ENCODE results near the gene HMG20B. TPM values are rescaled to one million over a fixed set of nuclear protein-coding genes. Genes with fewer than 3 reads are reported as not detected.
"Not testable (repeated sequence)": the region's sequence is repeated elsewhere in the genome, so short reads cannot be mapped to it uniquely, and the experiment has no call there.

Gene HMG20B
- total RNA-seq (2014; rRNA removed; shearing (Covaris generic)): 131 and 174 TPM in 2 replicates

GRCh38 chr19:3572855-3573161 is at the start of gene HMG20B:
Gene HMG20B (plus strand): TSS chr19:3572944. CDS start chr19:3573310, 366 bp downstream.
- in situ Hi-C loops (cut with HindIII; ENCODE audit: low sequenced_read_pairs): no loop called here
- no peak for DNase-seq (ENCODE audit: low spot score)

DNA sequence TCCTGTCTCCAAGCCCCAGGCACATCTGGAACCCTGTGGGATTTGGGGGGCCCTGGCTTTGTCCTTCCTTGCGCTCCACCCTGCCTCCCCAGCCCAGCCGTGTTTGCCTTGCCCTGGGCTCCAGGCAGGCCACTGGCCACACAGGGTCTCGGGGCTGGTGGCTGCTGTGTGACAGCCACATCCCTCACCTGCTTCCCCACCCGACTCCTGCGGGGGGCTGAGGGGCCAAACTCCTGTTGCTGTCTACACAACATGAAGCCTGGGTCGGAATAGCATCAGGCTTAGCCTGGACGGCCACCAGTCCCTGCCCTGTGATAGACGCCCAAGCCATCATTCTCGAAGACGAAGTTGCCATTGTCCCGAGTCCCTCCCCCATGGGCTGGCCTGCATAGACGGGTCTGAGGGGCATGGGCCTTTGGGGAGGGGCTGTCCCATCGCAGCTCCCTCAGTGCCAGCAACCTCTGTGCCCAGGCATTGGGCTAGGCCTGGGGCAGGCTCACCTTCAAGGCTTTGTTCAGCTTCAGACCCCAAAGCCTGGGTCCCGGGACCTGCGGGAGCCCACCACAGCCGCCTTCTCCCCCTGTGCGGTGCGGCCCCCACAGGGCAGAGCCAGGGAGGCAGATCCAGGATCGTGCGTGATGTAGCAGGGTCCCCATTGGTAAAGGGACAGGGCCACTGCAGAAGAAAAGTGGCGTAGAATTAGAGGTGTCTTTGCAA is 49.2 kb upstream of the HMG20B start:
- no peak for DNase-seq (ENCODE audit: low spot score)
- in situ Hi-C loops (cut with HindIII; ENCODE audit: low sequenced_read_pairs): no loop called here

DNA sequence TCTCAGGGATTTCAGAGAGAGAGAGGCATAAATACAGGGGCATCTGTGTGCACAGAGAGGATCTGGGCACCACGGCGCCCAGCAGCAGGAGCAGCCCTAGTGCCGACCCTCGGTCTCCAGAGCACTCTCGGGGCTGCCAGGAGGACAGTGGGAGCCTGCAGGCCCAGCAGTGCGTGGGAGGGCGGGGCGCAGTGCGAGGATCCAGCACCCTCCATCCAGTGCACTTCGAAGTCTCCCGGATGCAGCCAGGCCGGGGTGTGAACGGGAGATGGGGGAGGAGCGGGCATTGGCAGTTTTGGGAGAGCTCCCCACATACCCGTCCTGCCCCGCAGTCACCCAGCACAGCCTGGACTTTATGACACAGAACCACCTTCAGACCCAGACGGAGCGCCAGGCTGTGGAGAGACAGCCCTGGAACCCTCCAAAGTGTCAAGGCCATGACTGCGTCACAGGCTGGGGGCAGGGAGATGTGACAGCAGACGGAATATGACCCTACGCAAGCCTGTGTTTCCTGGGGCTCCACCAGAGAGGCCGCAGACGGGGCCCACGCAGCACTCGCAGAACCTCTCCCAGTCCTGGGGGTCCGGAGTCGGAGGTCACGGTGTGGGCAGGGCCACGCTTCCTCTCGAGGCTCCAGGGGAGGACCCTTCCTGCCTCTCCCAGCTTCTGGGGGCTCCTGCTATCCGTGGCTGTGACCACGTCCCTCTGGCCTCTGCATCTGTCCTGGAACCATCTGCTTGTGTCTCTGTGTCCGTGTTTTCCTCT is 48.5 kb upstream of the HMG20B start:
- in situ Hi-C loops (cut with HindIII; ENCODE audit: low sequenced_read_pairs): no loop called here
- no peak for DNase-seq (ENCODE audit: low spot score)

DNA sequence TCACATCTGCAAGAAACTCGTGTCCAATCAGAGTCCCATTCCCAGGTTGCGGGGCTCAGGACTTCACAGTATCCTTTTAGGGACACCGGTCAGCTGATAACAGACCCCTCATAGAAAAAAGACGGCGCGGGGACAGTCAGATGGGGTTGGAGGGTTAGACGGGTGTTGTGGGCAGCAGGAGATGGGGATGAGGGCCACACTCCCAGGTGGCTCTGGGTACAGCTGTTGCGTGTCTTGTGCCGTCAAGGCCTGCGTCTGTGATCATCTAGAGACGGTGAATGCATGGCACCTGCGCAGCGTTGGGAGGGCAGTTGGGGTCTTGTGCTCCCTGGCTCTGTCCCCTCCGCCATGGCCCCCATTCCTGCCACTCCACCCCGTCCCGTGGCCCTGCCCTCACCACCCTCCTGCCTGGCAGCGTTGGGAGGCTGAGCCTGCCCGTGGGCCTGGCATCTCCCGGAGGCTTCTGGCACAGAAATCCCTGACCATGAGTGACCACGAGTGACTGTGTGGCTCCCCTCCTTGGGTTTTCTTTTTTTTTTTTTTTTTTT is 47.8 kb upstream of the HMG20B start:
- no peak for DNase-seq (ENCODE audit: low spot score)
- in situ Hi-C loops (cut with HindIII; ENCODE audit: low sequenced_read_pairs): no loop called here

DNA sequence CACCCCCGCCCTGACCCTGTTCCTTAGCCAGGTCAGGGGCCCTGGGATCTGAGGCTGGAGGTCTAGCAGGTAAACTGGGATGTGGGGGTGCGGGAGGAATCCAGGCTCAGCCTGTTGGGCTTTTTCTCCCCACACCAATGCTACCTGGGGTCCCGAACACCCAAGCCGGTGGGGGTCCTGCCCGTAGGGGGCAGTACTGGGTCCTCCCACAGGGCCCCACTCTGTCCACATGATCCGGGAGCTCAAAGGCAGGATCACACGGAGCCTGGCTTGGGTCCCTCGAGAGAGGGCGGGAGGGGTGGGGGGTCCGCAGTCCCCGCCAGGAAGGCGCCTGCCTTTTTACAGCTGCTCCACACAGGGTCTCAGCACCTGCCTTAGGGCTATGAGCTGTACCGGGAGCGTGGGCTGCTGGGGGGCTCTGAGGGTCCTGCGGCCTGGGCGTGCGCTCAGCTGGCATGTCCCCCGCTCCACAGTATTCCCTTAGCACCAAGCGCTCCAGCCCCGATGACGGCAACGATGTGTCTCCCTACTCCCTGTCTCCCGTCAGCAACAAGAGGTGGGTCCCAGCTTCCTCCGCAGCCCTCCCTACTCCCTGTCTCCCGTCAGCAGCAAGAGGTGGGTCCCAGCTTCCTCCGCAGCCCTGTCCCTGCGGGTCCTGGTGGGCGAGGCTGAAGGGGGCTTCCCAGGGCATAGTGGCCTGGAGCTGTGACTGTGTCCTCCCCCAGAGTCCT is 46.1 kb upstream of the HMG20B start:
- DNase-seq (ENCODE audit: low spot score): no peak
- in situ Hi-C loops (cut with HindIII; ENCODE audit: low sequenced_read_pairs): no loop called here

GRCh38 chr19:3527238-3527910 is 45.4 kb upstream of the HMG20B start:
- in situ Hi-C loops (cut with HindIII; ENCODE audit: low sequenced_read_pairs): no loop called here
- DNase-seq (ENCODE audit: low spot score): no peak

DNA sequence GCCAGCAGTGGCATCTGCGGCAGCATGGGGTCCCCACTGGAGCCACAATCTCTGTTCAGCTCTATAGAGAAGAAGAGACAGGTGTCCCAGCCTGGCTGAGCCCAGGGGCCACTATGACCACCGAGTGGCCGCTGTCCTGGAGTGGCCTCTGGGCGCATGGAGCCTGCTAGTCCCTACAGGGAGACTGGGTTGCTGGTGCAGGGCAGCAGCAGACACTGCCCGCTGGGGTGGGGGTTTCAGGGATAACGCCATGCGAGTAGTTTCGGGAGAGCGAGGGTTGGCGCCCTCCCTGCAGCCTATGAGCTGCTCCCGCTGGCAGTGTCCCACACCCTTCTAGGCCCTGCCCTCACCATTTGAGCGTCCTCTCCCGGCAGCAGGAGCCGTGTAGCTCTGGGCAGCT is 44.7 kb upstream of the HMG20B start:
- in situ Hi-C loops (cut with HindIII; ENCODE audit: low sequenced_read_pairs): no loop called here
- DNase-seq (ENCODE audit: low spot score): no peak

- in situ Hi-C loops (cut with HindIII; ENCODE audit: low sequenced_read_pairs): no loop called here
- no peak for DNase-seq (ENCODE audit: low spot score)
These were observed 44.1 kb upstream of the HMG20B start for GRCh38 chr19:3528539-3529211.

- DNase-seq (ENCODE audit: low spot score); in situ Hi-C loops (cut with HindIII; ENCODE audit: low sequenced_read_pairs): not testable (repeated sequence)
These were observed 43.4 kb upstream of the HMG20B start for GRCh38 chr19:3529299-3529698.

GRCh38 chr19:3530389-3530788 is 42.4 kb upstream of the HMG20B start:
- no peak for DNase-seq (ENCODE audit: low spot score)
- in situ Hi-C loops (cut with HindIII; ENCODE audit: low sequenced_read_pairs): no loop called here

GRCh38 chr19:3531716-3532115 is 41.0 kb upstream of the HMG20B start:
- DNase-seq (ENCODE audit: low spot score): no peak
- in situ Hi-C loops (cut with HindIII; ENCODE audit: low sequenced_read_pairs): no loop called here

DNA sequence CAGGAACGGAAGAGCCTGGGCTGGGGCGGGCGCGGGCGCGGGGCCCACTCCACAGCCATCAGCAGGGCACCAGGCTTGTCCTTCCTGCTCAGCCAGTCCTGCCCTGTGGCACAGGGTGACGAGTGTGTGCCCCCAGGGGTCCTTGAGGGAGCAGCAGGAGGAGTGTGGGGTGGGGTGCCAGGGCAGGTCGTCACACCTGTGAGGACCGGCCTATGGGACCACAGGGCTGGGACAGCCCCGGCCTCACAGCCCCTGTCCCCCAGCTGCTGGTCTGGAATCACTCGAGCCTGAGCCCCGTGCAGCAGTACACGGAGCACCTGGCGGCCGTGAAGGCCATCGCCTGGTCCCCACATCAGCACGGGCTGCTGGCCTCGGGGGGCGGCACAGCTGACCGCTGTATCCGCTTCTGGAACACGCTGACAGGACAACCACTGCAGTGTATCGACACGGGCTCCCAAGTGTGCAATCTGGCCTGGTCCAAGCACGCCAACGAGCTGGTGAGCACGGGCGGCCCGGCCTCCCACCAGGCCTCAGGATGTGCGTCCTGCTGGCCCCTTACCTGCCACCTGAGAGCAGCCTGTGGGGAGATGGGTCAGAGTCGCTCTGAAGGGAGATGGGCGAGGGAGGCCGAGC is 40.5 kb upstream of the HMG20B start:
- in situ Hi-C loops (cut with HindIII; ENCODE audit: low sequenced_read_pairs): no loop called here
- DNase-seq (ENCODE audit: low spot score): no peak

- in situ Hi-C loops (cut with HindIII; ENCODE audit: low sequenced_read_pairs): no loop called here
- no peak for DNase-seq (ENCODE audit: low spot score)
These were observed 39.7 kb upstream of the HMG20B start for GRCh38 chr19:3533033-3533432.

GRCh38 chr19:3533563-3534216 is 39.1 kb upstream of the HMG20B start:
- no peak for DNase-seq (ENCODE audit: low spot score)
- in situ Hi-C loops (cut with HindIII; ENCODE audit: low sequenced_read_pairs): no loop called here

DNA sequence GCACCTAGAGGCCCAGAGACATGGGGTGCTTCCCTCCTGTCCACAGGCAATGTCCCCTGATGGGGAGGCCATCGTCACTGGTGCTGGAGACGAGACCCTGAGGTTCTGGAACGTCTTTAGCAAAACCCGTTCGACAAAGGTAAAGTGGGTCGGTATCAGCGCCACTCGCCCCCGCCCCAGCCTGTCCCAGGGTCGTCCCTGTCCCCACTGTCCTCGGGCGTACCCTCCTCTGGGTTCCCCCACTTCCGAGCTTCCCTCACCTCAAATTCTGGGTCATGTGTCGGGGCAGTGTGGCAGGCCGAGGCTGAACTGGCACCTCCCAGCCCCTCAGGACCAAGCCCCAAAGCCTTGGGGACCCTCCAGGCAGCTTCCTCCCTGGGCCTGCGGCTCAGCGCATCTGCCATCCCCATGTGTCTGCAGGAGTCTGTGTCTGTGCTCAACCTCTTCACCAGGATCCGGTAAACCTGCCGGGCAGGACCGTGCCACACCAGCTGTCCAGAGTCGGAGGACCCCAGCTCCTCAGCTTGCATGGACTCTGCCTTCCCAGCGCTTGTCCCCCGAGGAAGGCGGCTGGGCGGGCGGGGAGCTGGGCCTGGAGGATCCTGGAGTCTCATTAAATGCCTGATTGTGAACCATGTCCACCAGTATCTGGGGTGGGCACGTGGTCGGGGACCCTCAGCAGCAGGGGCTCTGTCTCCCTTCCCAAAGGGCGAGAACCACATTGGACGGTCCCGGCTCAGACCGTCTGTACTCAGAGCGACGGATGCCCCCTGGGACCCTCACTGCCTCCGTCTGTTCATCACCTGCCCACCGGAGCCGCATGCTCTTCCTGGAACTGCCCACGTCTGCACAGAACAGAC is 38.1 kb upstream of the HMG20B start:
- in situ Hi-C loops (cut with HindIII; ENCODE audit: low sequenced_read_pairs): no loop called here
- DNase-seq (ENCODE audit: low spot score): no peak

GRCh38 chr19:3535235-3535535 is 37.6 kb upstream of the HMG20B start:
- in situ Hi-C loops (cut with HindIII; ENCODE audit: low sequenced_read_pairs): no loop called here

DNA sequence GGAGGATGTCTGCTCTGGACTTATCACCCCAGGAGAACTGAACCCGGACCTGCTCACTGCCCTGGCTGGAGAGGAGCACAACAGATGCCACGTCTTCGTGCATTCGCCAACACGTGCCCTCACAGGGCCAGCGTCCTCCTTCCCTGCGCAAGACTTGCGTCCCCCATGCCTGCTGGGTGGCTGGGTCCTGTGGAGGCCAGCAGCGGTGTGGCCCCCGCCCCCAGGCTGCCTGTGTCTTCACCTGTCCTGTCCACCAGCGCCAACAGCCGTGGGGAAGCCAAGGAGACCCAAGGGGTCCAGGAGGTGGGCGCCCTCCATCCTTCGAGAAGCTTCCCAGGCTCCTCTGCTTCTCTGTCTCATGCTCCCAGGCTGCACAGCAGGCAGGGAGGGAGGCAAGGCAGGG is 37.2 kb upstream of the HMG20B start:
- DNase-seq (ENCODE audit: low spot score): no peak
- in situ Hi-C loops (cut with HindIII; ENCODE audit: low sequenced_read_pairs): no loop called here

More at GRCh38 chr19:3535235-3535535, 37.6 kb upstream of the HMG20B start:
- no peak for DNase-seq (ENCODE audit: low spot score)

Measured in G401 (cell line).